GM12864 (cell line): ENCODE data around the gene USP32.

Source experiments
- DNase-seq: peaks from one replicate; pipeline ENCODE4 v3.0.0-alpha.2; 2011; ENCODE audit warnings: low read depth
- H3K4me3 ChIP-seq: 2 replicates; pipeline ENCODE4 v1.5.1; 2011; ENCODE audit warnings: mild to moderate bottlenecking, low read depth, low read length, control low read depth
- TF ChIP-seq, protein P1 (sequence below): IDR thresholded peaks from 2 replicates; pipeline ENCODE4 v1.5.1; 2011; ENCODE audit warnings: low read depth, mild to moderate bottlenecking, moderate library complexity, low read length, control low read depth, inconsistent platforms; ENCODE audit errors: missing control alignments

USP32 gene

DNA sequence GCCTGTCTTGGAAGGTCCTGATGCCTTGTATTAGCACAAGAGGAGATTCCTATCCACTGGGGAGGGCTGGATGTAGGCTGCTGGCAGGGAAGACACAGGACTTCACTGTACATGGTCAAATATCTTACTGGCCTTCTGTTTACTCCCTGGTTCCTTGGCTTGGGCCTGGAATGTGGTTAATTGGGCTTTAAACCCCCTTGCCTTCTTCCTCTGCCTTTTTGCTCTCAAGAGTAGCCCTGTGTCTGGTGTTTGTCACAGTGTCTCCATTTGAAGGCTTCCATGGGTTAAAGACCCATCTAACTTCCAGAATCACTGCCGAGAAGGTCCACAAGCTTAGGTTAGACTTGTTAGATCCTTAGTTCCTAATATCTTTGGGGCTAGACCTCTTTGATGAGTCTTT, 23.2 kb upstream of the USP32 start:
- TF ChIP-seq, protein P1, sequence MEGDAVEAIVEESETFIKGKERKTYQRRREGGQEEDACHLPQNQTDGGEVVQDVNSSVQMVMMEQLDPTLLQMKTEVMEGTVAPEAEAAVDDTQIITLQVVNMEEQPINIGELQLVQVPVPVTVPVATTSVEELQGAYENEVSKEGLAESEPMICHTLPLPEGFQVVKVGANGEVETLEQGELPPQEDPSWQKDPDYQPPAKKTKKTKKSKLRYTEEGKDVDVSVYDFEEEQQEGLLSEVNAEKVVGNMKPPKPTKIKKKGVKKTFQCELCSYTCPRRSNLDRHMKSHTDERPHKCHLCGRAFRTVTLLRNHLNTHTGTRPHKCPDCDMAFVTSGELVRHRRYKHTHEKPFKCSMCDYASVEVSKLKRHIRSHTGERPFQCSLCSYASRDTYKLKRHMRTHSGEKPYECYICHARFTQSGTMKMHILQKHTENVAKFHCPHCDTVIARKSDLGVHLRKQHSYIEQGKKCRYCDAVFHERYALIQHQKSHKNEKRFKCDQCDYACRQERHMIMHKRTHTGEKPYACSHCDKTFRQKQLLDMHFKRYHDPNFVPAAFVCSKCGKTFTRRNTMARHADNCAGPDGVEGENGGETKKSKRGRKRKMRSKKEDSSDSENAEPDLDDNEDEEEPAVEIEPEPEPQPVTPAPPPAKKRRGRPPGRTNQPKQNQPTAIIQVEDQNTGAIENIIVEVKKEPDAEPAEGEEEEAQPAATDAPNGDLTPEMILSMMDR = no peak
- DNase-seq = no peak
- no peak overlapping the region for H3K4me3 ChIP-seq

DNA sequence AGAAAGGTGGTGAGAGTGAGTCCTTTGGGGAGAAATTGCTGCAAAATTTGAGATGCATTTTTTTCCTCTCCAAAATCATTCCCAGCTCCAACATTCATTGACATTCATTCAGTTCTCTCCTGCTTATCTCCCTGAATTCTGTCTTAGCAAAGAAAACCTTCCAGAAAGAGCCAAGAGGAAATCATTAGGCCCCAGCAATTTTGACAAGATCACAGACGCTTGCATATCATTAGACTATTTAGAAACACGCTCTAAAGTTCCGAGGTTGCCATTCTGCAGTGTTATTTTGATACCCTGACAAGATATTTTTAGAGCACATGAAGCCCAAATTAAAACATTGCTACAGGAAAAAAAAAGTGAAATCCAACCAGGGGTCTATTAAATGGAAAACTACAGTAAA, 20.8 kb upstream of the USP32 start:
- no peak for DNase-seq
- TF ChIP-seq, protein P1 = no peak
- no peak overlapping the region for H3K4me3 ChIP-seq

DNA sequence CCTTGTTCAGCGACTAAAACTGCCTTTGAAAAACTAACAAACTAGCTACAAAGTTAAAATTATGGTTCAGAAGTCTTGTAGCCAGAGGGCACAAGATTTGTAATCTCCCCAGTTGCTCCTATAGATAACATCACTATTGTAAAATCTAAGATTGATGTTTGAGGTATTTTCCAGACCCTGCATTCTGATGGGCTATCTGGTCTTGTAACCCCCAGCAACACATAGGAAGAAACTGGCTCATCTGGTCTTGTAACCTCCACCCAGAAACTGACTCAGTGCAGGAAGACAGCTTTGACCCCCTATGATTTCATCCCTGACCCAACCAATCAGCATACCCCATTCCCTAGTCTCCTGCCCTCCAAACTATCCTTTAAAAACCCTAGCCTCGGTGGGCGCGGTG, 18.1 kb upstream of the USP32 start:
- DNase-seq = no peak
- TF ChIP-seq, protein P1 = no peak
- no peak overlapping the region for H3K4me3 ChIP-seq

DNA sequence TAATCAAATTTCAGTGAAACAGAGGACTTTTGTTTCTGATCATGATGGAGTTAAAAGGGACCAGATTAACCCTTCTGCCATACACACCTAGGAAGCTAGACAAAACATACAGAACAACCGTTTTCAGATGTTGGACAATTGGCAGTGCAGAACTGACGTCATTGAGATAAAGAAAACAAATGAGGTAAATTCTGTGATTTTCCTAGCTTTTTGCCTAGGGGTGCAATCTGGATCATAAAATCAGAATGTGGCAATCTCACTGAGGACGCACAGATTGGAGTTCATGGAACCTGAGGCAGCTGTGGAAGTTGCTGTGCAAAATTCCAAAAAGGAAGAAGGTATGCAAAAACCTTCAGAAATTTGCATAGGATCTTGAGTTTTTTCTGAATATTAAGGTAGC, 15.0 kb upstream of the USP32 start:
- no peak overlapping the region for H3K4me3 ChIP-seq
- DNase-seq = no peak
- TF ChIP-seq, protein P1 = no peak

DNA sequence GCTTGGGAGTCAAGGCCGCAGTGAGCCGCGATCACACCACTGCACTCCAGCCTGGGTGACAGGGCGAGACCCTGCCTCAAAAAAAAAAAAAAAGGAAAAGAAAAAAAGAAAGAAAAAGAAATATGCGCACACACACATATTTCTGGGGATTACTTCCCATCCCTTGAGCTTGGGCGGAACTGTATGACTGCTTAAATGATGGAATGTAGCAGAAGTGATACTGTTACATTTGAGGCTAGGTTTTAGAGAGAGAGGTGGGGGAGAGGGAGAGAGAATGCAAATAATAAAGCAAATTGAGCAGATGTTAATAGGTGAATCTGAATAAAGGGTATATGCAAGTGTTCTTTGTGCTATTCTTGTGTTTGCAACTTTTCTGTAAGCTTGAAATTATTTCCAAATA, 12.0 kb upstream of the USP32 start:
- no peak for DNase-seq
- TF ChIP-seq, protein P1 = no peak
- H3K4me3 ChIP-seq = no peak overlapping the region

DNA sequence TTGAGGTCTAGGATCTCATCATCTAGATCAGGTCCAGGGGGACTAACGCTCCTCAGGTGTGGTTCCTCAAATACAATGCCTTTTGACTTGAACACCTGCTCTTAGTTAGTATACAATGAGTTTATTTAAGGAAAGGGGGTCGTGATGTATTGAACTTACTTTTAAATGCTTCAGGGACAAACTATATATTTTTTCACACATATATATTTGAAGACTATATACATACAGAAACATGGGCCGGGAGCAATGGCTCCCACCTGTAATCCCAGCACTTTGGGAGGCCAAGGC, 11.5 kb upstream of the USP32 start:
- H3K4me3 ChIP-seq = no peak overlapping the region
- TF ChIP-seq, protein P1 = no peak

DNA sequence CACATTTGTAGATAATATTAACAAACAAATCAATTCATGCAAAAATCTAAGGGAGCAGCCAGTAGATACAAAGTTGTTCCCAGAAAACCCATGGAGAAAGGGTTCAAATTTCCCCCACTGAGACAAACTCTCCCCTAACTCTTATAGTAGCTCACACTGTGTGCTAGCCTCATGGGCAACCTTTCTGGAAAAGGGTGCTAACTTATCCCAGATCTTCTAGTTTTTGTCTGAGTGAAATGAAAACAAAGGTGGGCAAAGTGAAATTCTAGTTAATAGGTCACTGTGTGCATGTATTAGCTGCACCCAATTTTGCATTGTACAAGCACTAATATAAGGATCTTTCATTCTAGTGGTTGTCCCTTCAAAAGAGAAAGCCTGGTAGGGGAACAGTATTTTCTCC, 9.9 kb upstream of the USP32 start:
- TF ChIP-seq, protein P1 = no peak
- no peak for DNase-seq
- H3K4me3 ChIP-seq = no peak overlapping the region

More for the DNA sequence above, 11.5 kb upstream of the USP32 start:
- DNase-seq = no peak
